HG02981 (cell line): ENCODE data around the gene RNF13.

Source experiments
- ATAC-seq: cut with Tn5 transposase; IDR thresholded peaks from one replicate; pipeline ENCODE4 v1.9.1; 2021; ENCODE audit warnings: mild to moderate bottlenecking, moderate library complexity; ENCODE audit not compliant: unreplicated experiment

Gene RNF13

DNA sequence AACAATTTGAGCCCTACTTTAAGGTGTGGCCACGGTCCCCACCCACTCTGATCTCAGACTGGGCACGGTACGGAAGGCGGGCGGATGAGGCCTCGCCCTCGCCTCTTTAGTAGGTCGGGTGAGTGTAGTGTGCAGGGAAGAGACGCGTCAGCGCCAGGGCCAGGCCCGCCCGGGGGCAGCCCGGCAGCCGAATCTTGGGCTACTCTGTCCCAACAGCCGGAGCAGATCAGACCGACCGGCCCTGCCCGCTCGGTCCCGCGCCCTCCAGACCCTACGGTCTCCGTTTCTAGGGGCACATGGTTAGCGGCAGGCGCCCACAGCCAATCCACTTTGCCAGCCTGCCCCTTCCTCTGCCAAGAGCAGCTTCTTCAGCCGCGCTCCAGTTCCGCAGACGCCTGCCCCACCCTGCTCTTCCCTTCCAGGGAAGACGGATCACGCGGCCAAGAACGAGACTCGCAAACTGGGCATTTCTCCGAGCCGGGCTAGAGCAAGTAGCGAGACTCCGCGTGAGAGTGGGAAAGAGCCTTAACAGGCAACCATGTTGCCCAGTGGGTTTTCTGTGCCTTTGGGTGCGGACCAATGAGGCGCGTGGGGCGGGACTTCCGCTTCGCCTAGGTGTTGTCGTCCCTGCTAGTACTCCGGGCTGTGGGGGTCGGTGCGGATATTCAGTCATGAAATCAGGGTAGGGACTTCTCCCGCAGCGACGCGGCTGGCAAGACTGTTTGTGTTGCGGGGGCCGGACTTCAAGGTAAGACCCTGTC, at the start of gene RNF13:
Gene RNF13 (plus strand): TSS at position 610 of the 761 bp plus-strand sequence. CDS start 32,812 bp downstream, outside the sequence.
- peak; percentile 93 for ATAC-seq

DNA sequence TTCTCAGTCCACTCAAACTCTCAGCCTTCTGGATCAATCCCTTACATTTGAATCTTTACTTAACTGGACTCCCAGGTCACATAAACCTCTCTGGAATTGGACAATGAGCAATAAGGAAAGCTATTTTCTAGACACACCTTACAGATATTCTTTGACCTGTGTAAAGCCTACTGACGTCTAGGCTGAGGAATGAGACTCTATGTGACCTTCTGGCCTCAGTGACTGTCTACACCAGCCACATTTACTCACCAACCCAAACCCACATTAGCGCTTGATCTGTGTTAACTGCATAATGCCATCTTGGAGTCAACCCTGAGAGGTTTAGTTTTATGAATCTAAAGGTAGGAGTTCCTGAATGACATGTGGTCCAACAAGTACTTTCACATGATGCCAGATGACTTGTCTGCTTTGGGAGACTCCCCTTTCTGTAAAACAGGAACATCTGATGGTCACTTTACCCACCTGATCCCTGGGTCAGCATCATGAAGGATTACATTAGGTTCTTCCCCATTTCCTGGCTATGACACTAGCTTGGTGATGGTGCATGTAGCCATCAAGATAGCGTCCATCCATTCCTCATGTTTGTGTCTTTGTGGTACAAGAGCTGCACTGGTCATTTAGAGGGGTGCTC, 49.3 kb upstream of the RNF13 start:
- no peak for ATAC-seq

DNA sequence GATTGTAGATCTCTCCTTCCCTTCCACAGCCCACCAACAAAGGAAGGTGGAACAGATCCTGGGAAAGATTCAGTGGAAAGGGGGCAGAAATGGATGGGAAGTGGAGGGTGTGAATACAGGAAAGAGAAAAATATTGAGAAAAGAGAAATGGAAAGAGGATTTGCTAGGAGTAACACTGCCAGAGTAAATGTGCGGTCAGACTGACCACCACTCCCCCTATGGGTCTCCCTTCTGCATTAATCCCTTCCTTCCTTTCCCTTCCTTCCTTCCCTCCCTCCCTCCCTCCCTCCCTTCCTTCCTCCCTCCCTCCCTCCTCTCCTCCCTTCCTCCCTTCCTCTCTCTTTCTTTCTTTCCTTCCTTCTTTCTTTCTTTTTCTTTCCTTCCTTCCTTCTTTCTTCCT, 48.7 kb upstream of the RNF13 start:
- ATAC-seq, result no peak

DNA sequence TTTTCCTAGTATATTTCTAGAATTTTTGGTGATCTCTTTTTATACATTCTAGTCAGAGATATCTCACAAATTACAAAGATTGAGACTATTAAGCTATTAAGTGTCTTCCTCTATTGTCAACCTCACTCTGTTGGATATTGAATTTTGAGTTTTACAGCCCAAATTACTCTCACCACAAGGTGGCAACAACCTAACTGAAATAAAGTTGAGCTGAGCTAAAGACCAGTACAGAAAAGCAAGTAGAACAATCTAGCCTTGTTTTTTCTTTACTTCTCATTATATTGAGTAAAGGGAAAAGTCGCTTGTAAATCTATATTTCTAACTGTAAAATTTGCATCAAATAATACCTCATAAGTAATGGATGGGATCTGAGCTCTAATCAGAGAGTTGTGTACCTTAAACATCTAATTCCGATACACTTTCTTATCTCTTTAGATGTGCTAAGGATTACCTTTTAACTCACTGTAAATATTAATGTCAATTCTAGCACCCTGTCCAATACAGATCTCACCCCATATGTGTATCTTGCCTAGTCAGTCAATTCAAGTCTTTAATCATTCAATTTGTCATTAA, 47.2 kb upstream of the RNF13 start:
- ATAC-seq, result no peak

DNA sequence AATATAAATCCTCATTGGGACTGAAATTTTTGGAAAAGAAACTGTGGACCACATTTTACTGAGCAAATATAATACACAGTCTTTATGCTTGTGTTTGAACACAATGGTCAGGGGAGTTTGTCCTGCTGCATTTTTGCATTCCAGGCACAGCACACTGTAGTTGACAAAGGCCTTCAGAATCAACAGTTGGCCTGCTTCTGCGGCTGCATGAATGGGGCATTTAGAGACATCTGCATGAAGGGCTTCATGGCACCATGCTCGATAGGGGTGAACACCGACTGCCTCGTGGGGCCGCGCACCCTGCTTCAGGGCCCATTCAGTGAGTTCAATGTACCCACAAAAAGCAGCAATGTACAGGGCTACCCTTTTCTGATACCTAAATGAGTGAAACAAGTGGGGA, 45.3 kb upstream of the RNF13 start:
- ATAC-seq, result no peak

- no peak for ATAC-seq
Observed at GRCh38 chr3:149768704-149769103, 44.3 kb upstream of the RNF13 start.

DNA sequence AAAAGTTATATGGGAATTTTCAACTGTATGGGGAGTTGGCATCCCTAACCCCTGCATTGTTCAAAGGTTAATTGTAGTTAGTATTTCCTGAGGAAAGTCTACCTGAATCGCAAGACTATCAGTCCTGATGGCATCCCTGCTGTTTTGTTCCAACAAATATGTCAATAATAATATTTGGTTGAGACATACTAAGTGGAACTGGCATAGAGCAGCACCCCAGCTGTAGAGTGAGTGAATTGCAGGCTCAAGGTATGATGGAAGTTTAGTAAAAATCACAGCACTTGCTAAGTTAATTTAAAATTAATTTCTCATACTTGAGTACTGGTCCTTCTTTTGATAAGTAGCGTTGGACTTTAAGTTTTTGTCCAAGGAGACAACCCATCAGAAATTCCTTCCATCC, 42.8 kb upstream of the RNF13 start:
- no peak for ATAC-seq

- no peak for ATAC-seq
Observed at GRCh38 chr3:149771652-149772271, 41.3 kb upstream of the RNF13 start.

GRCh38 chr3:149772861-149773260, 40.2 kb upstream of the RNF13 start:
- ATAC-seq, result no peak

- no peak for ATAC-seq
Observed at GRCh38 chr3:149776170-149776569, 36.8 kb upstream of the RNF13 start.

DNA sequence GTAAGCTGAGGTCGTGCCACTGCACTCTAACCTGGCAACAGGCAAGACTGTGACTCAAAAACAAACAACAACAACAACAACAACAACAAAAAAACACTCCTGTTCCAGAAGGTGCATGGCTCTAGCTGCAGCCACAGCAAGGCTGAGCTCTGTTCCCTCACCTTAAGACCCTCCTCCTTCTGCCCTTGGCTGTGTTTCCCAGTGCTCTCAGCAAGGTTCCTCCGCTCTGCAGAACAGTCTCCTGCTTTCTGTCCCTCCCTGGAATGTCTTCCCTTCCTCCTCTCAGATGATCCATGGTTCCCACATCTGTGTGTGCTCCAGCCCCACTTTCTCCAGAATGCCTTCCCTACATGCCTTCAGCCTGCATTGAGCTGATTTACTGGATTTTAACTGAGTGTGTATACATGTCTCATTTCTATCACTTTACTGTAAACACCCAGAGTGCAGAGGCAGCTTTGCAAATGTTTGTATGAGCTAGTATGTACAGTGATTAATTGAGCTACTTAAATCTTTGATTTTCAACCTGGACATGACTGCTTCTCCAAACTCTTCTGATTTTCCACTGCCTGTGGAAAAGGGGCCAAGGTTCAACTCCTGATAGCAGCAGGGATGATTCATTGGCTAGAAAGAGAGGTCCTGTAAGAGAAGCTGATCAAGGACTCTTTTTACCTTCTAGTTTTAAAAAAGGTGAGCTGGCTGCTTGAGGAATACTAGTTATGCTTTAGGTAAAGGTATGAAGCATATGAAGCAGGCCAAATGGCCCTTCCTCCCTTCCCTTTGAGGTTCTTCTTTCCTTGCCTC, 35.4 kb upstream of the RNF13 start:
- no peak for ATAC-seq

- peak; percentile 43 for ATAC-seq
Observed at GRCh38 chr3:149781211-149781610, 31.8 kb upstream of the RNF13 start.

DNA sequence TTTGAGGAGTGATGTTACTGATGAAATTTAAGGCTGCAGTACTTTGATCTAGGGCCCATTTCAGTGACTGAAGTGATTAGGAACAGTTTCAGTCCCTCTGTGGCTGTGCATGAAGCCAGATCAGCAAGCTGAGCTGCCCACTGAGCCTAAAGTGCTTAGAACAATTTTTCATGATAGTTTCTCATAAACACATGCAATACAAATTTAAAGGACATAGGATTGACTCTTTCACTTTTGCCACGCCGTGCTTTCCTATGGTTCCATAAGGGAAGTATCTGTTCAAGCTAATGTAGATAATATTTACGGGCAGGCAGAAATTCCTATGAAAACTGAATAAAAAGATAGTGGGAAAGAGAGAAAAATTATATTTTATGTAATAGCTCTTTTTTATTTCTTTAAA, 31.3 kb upstream of the RNF13 start:
- no peak for ATAC-seq

DNA sequence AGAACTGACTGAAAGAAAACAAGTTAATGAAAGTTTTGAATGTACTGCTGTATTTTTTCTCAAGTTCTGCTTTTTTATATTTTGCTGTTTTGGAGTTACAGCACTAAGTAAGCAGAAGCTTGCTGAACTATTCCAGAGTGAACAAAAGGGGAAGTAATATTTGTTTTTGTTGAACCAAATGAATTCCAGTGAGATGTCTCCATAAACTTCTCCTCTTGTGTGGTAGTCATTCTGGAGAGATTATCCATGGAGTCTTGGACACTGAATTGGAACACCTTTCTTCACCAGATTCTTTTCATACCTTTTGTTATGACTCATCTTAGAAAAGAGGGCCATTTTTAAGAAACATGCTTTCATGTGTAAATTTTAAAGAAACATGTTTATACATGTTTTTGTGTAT, 29.4 kb upstream of the RNF13 start:
- no peak for ATAC-seq

DNA sequence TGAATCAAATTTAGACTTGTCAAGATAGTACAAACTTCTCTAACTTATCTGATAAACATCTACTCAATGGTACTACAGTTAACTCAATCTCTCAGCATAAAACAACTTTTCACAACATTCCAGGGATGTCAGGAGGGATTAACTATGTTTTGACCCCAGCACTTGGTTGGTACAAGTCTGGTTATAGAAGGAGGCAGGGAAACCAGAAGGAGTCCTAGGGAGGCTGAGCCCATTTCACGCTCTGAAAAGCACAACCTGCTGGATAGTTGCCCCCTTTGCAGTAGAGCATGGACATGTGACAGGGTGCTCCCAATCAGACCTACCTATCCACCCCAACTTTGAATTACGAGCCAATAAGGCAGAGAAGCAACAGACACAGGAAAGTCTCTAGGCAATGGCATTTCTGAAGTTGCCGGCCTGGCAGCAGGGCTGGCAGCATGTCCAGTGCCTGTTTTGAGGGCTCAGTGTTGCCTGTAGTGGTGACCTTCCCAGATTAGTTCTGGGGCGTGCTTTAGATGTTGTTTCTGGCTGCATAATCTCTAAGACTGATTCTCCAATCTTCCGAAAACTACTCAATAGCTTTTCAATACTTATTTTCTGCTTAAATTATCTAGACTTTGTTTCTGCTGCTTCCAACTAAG, 28.8 kb upstream of the RNF13 start:
- no peak for ATAC-seq

GRCh38 chr3:149790268-149790667, 22.7 kb upstream of the RNF13 start:
- ATAC-seq, result no peak

DNA sequence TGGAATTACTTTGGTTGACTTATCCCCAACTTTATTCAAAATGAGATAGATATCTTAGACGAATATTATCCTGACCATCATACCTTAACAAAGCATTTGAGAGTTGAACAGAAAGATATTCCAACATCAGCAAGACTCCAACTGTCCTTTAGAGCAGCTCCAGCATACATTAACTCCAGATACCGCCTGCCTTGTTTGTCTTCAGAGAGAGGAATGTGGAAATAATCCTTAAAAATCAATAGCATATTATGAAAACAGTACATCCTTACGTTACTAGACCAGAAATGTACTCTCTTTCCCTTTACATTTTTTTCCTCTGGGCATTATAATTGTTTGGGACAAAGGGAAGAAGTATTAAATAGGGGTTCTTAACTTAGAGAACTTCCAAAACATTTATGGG, 22.3 kb upstream of the RNF13 start:
- no peak for ATAC-seq

DNA sequence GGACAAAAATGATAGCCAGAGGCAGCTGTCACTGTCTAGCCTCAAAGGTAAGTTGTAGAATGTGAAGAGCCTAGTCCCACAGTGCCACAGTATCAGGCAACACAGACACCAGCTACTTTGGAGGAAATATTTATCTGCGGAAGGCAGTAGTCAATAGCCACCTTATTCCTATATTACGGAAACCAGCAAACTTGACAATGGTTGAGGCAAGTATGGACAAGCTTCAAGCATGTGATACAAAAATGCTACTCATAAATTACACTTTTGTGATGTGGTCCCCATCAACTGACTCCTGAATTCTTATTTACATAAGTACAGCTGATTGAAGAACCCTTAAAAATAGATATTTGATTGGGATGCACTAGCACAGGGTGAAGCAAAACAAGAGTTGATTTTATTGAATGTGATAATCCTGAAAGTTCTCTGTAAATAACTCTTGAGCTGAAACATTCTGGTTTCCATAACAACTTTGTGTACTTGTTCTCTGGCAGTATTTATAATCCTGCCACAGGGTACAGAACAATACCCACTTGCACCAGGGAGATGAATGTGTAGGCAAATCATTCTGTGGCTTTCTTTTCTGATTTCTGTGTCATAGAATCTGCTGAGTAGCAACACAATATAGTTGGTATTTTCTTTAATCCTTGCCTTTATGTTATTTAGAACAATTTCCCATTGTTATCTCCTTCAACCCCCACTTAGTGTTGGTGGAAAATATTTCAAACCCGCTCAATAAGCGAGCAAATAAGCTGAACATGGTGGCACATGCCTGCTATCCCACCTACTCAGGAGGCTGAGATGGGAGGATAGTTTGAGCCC, 20.4 kb upstream of the RNF13 start, which contains the start of gene ANKUB1:
Gene ANKUB1 (minus strand): TSS at position 103 of the 819 bp plus-strand sequence. CDS start 188 bp downstream, outside the sequence.
- no peak for ATAC-seq

GRCh38 chr3:149796026-149796425, 17.0 kb upstream of the RNF13 start:
- no peak for ATAC-seq

- no peak for ATAC-seq
Observed at GRCh38 chr3:149800693-149801092, 12.3 kb upstream of the RNF13 start.
